ENCODE data around the gene CACFD1.

The CACFD1 gene

GRCh38 chr9:133467101-133467500 is 7.3 kb downstream of the CACFD1 start:
- DNase-seq, result no peak

- DNase-seq, result no peak
Observed at GRCh38 chr9:133468374-133468773, 8.6 kb downstream of the CACFD1 start.

GRCh38 chr9:133468777-133469421 is 9.1 kb downstream of the CACFD1 start:
- DNase-seq, result no peak

GRCh38 chr9:133470427-133470924 is 10.7 kb downstream of the CACFD1 start:
- no peak for DNase-seq

GRCh38 chr9:133470988-133471387 is 11.2 kb downstream of the CACFD1 start:
- no peak for DNase-seq

- no peak for DNase-seq
Observed at GRCh38 chr9:133471551-133472276, 11.9 kb downstream of the CACFD1 start.

GRCh38 chr9:133472277-133472645 is 12.5 kb downstream of the CACFD1 start:
- no peak for DNase-seq

GRCh38 chr9:133472753-133473378 is 13.1 kb downstream of the CACFD1 start:
- no peak for DNase-seq

- no peak for DNase-seq
Observed at GRCh38 chr9:133473743-133474142, 14.0 kb downstream of the CACFD1 start.

GRCh38 chr9:133474215-133474614 is 14.4 kb downstream of the CACFD1 start:
- no peak for DNase-seq

- no peak for DNase-seq
Observed at GRCh38 chr9:133474853-133475252, 15.1 kb downstream of the CACFD1 start.

- no peak for DNase-seq
Observed at GRCh38 chr9:133475292-133476012, 15.7 kb downstream of the CACFD1 start.

GRCh38 chr9:133476036-133476931 is 16.5 kb downstream of the CACFD1 start:
- no peak for DNase-seq

- DNase-seq, result no peak
Observed at GRCh38 chr9:133476941-133477340, 17.2 kb downstream of the CACFD1 start.

GRCh38 chr9:133477461-133477860 is 17.7 kb downstream of the CACFD1 start:
- no peak for DNase-seq

GRCh38 chr9:133477992-133478850 is 18.4 kb downstream of the CACFD1 start:
- peak in 1 of 2 donors; percentile 19 for DNase-seq

GRCh38 chr9:133478851-133479711 is 19.3 kb downstream of the CACFD1 start, which contains the start of gene SLC2A6:
Gene SLC2A6, minus strand, starts transcription at chr9:133479099. Its CDS starts 40 bp downstream, at chr9:133479059.
- peak; percentile 83 to 87 for DNase-seq

GRCh38 chr9:133483611-133484010 is 23.8 kb downstream of the CACFD1 start:
- DNase-seq, result no peak

- DNase-seq, result no peak
Observed at GRCh38 chr9:133484671-133485437, 25.1 kb downstream of the CACFD1 start.

Measured in stimulated activated CD4-positive, alpha-beta T cell treated with anti-CD3 and anti-CD28 coated beads, Interleukin-2, amount 100 ng/mL, for 24 hours (primary cell).